Ishikawa (cell line): ENCODE results near the gene COTL1.

ENCODE experiments used
- CEBPB ChIP-seq: IDR thresholded peaks from 2 replicates; pipeline ENCODE4 v1.6.1; 2012
- CREB1 ChIP-seq: IDR thresholded peaks from 2 replicates; pipeline ENCODE4 v1.6.1; 2012; ENCODE audit warnings: low read depth
- FOXM1 ChIP-seq: IDR thresholded peaks from 2 replicates; pipeline ENCODE4 v1.6.1; 2012; ENCODE audit warnings: low read depth, borderline replicate concordance
- MAX ChIP-seq: IDR thresholded peaks from 2 replicates; pipeline ENCODE4 v1.6.1; 2012
- RAD21 ChIP-seq: IDR thresholded peaks from 2 replicates; pipeline ENCODE4 v1.6.1; 2012; ENCODE audit warnings: low read depth
- TCF12 ChIP-seq: IDR thresholded peaks from 2 replicates; pipeline ENCODE4 v1.6.1; 2012; ENCODE audit warnings: low read depth
- TEAD4 ChIP-seq: IDR thresholded peaks from 2 replicates; pipeline ENCODE4 v1.6.1; 2012
- USF1 ChIP-seq: IDR thresholded peaks from 2 replicates; pipeline ENCODE4 v1.6.1; 2012
- YY1 ChIP-seq: IDR thresholded peaks from 2 replicates; pipeline ENCODE4 v1.6.1; 2012; ENCODE audit warnings: low read depth
- TF ChIP-seq, protein P1 (sequence below): IDR thresholded peaks from 2 replicates; pipeline ENCODE4 v1.6.1; 2012; ENCODE audit warnings: low read depth, mild to moderate bottlenecking

- no peak for TF ChIP-seq TEAD4
- no peak for TF ChIP-seq YY1
- no peak for TF ChIP-seq MAX
- no peak for TF ChIP-seq RAD21
- TF ChIP-seq USF1 = no peak
- TF ChIP-seq FOXM1 = no peak
- TF ChIP-seq, protein P1, sequence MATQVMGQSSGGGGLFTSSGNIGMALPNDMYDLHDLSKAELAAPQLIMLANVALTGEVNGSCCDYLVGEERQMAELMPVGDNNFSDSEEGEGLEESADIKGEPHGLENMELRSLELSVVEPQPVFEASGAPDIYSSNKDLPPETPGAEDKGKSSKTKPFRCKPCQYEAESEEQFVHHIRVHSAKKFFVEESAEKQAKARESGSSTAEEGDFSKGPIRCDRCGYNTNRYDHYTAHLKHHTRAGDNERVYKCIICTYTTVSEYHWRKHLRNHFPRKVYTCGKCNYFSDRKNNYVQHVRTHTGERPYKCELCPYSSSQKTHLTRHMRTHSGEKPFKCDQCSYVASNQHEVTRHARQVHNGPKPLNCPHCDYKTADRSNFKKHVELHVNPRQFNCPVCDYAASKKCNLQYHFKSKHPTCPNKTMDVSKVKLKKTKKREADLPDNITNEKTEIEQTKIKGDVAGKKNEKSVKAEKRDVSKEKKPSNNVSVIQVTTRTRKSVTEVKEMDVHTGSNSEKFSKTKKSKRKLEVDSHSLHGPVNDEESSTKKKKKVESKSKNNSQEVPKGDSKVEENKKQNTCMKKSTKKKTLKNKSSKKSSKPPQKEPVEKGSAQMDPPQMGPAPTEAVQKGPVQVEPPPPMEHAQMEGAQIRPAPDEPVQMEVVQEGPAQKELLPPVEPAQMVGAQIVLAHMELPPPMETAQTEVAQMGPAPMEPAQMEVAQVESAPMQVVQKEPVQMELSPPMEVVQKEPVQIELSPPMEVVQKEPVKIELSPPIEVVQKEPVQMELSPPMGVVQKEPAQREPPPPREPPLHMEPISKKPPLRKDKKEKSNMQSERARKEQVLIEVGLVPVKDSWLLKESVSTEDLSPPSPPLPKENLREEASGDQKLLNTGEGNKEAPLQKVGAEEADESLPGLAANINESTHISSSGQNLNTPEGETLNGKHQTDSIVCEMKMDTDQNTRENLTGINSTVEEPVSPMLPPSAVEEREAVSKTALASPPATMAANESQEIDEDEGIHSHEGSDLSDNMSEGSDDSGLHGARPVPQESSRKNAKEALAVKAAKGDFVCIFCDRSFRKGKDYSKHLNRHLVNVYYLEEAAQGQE = no peak
- TF ChIP-seq TCF12 = no peak
- no peak for TF ChIP-seq CEBPB
- TF ChIP-seq CREB1 = no peak
Observed at GRCh38 chr16:84633622-84634021, 15.7 kb upstream of the COTL1 start.
